HG02943 (cell line): ENCODE data around the gene HMGN1.
"Not testable (repeated sequence)": the region's sequence is repeated elsewhere in the genome, so short reads cannot be mapped to it uniquely, and the experiment has no call there.

Experiments
- ATAC-seq: cut with Tn5 transposase; IDR thresholded peaks from one replicate; pipeline ENCODE4 v1.9.1; 2021; ENCODE audit warnings: mild to moderate bottlenecking, low read depth, moderate library complexity; ENCODE audit not compliant: unreplicated experiment

The HMGN1 gene, protein sequence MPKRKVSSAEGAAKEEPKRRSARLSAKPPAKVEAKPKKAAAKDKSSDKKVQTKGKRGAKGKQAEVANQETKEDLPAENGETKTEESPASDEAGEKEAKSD

GRCh38 chr21:39348355-39349210 is at the start of gene HMGN1:
TSS of gene HMGN1 (minus strand) at chr21:39349088. CDS start at chr21:39348917, 171 bp downstream.
- ATAC-seq = peak; percentile 44

DNA sequence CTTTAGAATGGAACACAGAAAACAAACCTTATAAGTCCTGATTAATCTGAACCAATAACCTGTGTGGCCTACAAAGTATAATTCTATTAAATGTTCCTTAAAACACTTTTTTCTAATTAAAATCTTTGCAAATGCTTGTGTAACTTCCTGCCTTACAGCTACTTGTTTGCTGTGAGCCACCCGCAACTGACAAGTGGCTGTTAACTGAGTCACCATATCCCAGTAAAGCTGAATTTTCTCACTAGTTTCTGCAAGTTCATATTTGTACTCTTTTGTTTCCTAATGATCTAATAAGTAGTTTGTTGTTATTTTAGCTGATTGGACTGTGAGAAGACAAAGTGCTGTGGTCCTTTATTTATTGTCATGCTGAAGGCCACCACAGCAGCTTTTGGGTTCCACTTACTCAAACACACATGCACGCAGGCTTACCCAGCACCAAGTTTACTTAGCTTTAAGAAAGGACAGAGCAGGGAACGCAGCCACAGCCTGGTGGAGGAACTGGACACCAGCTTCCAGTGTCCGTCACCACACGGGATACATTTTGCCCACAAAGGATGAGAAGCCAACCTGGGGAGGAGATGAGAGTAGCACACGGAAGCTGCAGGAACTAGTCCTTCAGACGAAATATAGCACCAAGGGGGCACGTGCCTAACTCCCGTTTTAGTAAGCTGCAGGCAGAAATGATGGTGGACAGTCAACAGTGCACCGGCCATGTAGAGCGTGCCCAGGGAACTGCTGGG is 48.9 kb upstream of the HMGN1 start:
- ATAC-seq = no peak

GRCh38 chr21:39392981-39393380 is 44.1 kb upstream of the HMGN1 start:
- ATAC-seq = no peak

- no peak for ATAC-seq
These were observed 41.4 kb upstream of the HMGN1 start for GRCh38 chr21:39390212-39390765.

DNA sequence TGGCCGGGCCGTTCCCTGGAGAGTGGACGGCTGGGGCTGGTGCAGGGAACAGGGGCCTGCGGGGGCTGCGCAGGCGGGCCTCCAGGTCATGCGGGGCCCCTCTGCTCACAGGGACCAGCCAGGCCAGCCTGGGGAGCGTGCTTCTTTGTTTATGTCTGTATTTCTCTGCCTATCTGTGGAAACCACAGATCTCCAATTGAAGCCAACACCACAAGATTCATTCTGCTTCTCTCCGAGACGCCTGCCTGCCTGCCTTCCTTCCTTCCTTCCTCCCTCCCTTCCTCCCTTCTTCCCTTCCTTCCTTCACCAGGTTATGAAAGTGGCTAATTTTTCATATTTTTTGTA is 39.9 kb upstream of the HMGN1 start:
- ATAC-seq = no peak

GRCh38 chr21:39388038-39388810 is 39.3 kb upstream of the HMGN1 start:
- peak; percentile 62 for ATAC-seq

DNA sequence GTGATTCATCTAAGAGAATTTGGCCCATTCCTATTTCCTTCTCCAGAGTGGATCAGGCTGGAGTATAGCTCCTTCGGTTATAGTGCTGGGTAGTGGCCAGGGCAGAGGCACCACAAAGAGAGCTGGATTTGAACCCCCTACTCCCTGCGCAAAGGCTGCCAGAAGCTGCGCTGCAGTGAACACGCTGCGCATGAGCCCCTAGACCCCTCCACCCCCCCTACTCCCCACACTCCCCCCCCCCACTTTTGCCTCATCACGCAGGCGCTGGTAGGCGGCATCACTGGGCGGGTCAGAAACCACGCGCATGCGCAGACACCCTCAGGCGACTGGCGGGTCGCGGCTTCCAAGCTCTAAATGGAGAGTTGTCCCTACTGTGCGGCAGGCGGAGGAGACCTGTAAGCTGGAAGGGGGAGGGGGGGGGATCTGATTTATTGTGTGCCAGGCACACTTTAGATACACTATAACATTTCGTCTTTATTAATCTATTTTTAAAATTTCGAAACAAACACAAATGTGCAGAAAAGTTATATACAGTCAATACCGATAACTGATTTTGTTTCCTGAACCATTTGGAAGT is 38.7 kb upstream of the HMGN1 start:
- peak; percentile 51 for ATAC-seq

DNA sequence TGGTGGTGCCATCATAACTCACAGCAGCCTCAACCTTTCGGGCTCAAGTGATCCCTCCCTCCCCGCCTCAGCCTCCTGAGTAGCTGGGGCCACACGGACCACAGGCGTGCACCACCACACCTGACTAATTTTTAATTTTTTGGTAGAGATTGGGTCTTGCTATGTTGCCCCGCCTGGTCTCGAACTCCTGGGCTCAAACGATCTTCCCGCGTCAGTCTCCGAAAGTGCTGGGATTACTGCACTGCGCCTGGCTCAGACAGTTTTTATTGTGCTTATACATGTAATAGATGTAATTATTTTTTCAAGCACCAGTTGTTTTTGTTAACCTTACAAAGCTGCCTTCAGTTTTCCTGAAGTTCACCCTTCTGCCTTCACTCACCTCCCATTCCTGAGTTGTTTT is 38.0 kb upstream of the HMGN1 start:
- ATAC-seq = no peak

- no peak for ATAC-seq
These were observed 37.3 kb upstream of the HMGN1 start for GRCh38 chr21:39386194-39386593.

GRCh38 chr21:39385299-39386145 is 36.6 kb upstream of the HMGN1 start:
- peak; percentile 39 for ATAC-seq

DNA sequence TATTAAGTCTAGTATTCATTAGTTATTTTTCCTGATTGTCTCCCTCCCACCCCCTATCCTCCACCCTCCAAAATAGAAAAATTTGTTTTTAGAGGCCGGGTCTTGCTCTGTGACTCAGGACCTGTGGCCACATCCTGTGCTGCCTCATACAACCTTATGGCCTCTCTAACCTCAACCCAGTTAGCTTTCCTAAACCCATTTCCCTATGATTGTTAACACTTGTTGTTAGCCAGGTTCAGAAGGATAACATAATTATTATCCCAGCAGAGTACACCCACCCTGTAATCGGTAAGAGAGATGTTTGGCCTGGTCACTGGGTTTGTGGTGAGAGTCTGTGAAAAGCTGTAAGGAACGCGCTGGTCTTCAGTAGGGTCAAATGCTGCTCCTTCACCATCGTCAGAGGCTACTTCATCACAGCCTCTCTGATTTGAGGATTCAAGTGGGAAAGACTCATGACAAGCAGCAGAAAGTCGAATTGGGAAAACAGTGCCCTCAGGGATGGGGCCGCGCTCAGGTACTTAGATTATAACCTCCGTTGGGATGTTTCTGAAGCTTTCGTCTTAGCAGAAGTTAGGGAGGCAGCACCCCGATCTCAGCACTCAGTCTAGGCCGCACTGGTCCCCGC is 35.9 kb upstream of the HMGN1 start:
- no peak for ATAC-seq

DNA sequence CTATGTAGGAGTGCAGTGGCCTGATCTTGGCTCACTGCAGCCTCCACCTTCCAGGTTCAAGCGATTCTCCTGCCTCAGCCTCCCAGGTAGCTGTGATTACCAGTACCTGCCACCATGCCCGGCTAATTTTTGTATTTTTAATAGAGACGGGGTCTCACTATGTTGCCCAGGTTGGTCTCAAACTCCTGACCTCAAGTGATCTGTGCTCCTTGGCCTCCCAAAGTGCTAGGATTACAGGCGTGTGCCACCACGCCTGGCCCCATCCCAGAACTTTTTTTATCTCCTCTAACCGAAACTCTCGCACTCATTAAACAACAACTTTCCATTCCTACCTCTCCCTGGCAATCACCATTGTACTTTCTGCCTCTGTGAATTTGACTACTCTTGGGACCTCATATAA is 33.2 kb upstream of the HMGN1 start:
- not testable (repeated sequence) for ATAC-seq

- no peak for ATAC-seq
These were observed 32.1 kb upstream of the HMGN1 start for GRCh38 chr21:39381009-39381408.

- peak; percentile 91 for ATAC-seq
These were observed 31.4 kb upstream of the HMGN1 start for GRCh38 chr21:39379986-39380891.

- ATAC-seq = no peak
These were observed 28.7 kb upstream of the HMGN1 start for GRCh38 chr21:39377444-39378050.

- no peak for ATAC-seq
These were observed 26.6 kb upstream of the HMGN1 start for GRCh38 chr21:39375446-39375845.

DNA sequence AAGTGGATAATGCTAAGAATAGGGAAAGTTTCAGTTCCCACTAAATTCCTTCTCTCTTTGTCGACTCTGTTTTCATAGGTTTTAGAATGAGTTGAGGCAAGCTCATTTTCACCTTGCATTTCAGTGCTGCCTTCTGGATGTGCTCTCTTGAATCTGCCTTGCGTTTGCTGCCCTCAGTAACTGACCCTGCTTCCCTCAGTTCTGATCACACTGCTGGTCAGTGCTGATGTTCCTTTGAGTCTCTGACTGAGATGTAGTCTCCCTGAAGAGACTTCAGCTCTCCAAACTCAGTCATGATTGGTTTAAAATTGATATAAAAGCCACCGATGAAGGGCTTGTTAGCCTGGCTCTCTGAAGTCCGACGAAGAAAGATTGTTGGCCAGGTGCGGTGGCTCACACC is 25.2 kb upstream of the HMGN1 start:
- ATAC-seq = no peak
